ENCODE results near the gene TTLL12. TPM values are rescaled to one million over a fixed set of nuclear protein-coding genes. Genes with fewer than 3 reads are reported as not detected.

The TTLL12 gene
- total and polyA plus RNA-seq, 2 of the 8 experiments (the other 6 are each of a cell fraction or from before 2014, with no cell fraction given), result 101 to 124 TPM

DNA sequence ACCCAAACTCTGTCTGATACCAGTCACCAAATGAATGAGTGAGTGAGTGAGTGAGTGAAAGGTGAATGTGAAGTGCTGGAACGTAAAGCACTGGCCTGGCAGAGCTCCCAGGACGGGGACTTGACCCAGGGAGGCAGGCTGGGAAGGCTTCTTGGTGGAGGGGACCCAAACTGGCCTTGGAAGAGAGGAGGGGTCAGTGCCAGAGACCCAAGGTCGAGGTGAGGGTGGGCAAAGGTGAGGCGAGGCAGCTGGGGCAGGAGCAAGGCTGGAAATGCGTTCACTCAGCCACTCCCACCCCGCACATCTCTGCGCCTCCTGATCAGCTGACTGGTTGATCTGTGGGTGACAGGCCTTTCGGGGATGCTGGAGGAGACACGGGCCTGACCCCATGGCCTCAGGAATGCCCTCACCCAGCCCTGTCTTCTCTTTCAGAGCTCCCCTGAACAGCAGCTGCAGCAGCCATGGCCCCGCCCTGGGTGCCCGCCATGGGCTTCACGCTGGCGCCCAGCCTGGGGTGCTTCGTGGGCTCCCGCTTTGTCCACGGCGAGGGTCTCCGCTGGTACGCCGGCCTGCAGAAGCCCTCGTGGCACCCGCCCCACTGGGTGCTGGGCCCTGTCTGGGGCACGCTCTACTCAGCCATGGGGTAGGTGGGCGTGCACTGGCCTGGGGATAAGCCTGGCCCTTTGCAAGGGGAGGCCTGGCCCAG is 28.0 kb downstream of the TTLL12 start (continued):
- TF ChIP-seq, protein P1, sequence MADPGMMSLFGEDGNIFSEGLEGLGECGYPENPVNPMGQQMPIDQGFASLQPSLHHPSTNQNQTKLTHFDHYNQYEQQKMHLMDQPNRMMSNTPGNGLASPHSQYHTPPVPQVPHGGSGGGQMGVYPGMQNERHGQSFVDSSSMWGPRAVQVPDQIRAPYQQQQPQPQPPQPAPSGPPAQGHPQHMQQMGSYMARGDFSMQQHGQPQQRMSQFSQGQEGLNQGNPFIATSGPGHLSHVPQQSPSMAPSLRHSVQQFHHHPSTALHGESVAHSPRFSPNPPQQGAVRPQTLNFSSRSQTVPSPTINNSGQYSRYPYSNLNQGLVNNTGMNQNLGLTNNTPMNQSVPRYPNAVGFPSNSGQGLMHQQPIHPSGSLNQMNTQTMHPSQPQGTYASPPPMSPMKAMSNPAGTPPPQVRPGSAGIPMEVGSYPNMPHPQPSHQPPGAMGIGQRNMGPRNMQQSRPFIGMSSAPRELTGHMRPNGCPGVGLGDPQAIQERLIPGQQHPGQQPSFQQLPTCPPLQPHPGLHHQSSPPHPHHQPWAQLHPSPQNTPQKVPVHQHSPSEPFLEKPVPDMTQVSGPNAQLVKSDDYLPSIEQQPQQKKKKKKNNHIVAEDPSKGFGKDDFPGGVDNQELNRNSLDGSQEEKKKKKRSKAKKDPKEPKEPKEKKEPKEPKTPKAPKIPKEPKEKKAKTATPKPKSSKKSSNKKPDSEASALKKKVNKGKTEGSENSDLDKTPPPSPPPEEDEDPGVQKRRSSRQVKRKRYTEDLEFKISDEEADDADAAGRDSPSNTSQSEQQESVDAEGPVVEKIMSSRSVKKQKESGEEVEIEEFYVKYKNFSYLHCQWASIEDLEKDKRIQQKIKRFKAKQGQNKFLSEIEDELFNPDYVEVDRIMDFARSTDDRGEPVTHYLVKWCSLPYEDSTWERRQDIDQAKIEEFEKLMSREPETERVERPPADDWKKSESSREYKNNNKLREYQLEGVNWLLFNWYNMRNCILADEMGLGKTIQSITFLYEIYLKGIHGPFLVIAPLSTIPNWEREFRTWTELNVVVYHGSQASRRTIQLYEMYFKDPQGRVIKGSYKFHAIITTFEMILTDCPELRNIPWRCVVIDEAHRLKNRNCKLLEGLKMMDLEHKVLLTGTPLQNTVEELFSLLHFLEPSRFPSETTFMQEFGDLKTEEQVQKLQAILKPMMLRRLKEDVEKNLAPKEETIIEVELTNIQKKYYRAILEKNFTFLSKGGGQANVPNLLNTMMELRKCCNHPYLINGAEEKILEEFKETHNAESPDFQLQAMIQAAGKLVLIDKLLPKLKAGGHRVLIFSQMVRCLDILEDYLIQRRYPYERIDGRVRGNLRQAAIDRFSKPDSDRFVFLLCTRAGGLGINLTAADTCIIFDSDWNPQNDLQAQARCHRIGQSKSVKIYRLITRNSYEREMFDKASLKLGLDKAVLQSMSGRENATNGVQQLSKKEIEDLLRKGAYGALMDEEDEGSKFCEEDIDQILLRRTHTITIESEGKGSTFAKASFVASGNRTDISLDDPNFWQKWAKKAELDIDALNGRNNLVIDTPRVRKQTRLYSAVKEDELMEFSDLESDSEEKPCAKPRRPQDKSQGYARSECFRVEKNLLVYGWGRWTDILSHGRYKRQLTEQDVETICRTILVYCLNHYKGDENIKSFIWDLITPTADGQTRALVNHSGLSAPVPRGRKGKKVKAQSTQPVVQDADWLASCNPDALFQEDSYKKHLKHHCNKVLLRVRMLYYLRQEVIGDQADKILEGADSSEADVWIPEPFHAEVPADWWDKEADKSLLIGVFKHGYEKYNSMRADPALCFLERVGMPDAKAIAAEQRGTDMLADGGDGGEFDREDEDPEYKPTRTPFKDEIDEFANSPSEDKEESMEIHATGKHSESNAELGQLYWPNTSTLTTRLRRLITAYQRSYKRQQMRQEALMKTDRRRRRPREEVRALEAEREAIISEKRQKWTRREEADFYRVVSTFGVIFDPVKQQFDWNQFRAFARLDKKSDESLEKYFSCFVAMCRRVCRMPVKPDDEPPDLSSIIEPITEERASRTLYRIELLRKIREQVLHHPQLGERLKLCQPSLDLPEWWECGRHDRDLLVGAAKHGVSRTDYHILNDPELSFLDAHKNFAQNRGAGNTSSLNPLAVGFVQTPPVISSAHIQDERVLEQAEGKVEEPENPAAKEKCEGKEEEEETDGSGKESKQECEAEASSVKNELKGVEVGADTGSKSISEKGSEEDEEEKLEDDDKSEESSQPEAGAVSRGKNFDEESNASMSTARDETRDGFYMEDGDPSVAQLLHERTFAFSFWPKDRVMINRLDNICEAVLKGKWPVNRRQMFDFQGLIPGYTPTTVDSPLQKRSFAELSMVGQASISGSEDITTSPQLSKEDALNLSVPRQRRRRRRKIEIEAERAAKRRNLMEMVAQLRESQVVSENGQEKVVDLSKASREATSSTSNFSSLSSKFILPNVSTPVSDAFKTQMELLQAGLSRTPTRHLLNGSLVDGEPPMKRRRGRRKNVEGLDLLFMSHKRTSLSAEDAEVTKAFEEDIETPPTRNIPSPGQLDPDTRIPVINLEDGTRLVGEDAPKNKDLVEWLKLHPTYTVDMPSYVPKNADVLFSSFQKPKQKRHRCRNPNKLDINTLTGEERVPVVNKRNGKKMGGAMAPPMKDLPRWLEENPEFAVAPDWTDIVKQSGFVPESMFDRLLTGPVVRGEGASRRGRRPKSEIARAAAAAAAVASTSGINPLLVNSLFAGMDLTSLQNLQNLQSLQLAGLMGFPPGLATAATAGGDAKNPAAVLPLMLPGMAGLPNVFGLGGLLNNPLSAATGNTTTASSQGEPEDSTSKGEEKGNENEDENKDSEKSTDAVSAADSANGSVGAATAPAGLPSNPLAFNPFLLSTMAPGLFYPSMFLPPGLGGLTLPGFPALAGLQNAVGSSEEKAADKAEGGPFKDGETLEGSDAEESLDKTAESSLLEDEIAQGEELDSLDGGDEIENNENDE (IDR thresholded peaks at IDR 0.05; ENCODE audit: insufficient replicate concordance, low read length), result no peak
- TF ChIP-seq EP300 (IDR thresholded peaks at IDR 0.05; ENCODE audit: borderline replicate concordance in 1 of 2, low read depth in 2 of 2, low read length in 2 of 2) (no peak), SIN3A (conservative IDR thresholded peaks at IDR 0.05 in 1 of 2, IDR thresholded peaks at IDR 0.05 in 1 of 2; ENCODE audit: low read depth in 1 of 2, low read length in 2 of 2) (no peak), PHF8 (conservative IDR thresholded peaks at IDR 0.05; ENCODE audit: low read depth, low read length) (no peak), GABPA (IDR thresholded peaks at IDR 0.05; ENCODE audit: borderline replicate concordance, insufficient read depth, low read length) (no peak), CBX8 (IDR thresholded peaks at IDR 0.05; ENCODE audit: borderline replicate concordance, low read depth, low read length) (no peak), RXRA (IDR thresholded peaks at IDR 0.05; ENCODE audit: insufficient read depth, low read depth, low read length) (no peak)
- TF ChIP-seq, protein P2, sequence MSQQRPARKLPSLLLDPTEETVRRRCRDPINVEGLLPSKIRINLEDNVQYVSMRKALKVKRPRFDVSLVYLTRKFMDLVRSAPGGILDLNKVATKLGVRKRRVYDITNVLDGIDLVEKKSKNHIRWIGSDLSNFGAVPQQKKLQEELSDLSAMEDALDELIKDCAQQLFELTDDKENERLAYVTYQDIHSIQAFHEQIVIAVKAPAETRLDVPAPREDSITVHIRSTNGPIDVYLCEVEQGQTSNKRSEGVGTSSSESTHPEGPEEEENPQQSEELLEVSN (IDR thresholded peaks at IDR 0.05), result no peak
